ENCODE data around the gene TMPRSS7. TPM values are rescaled to one million over a fixed set of nuclear protein-coding genes. Genes with fewer than 3 reads are reported as not detected.

The TMPRSS7 gene
- polyA plus RNA-seq, 1 donor (not counting 4 experiments of a cell fraction or from before 2014, with no cell fraction given): 0.18 TPM

DNA sequence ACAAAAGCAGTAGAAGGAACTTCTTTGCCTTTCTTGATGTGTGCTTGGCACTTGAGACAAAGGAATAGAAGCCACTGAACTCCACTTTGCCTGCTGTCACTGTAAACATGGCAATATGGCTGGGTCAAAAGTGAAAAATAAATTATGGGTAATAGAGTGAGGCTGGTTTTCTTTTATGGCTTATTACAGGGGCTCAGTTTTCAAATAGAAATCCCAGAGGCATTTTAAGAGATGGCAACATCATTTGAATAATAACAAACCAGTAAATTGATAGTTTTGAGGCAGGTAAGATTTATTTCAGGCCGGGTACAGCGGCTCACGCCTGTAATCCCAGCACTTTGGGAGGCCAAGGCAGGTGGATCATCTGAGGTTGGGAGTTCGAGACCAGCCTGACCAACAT lies 54.4 kb downstream of the TMPRSS7 start:
- peaks cover 62% of the 10 kb centered on the region for H3K79me2 ChIP-seq (ENCODE audit: control insufficient read depth, insufficient read depth, low read length)
- no peak overlapping the region for H3K4me2 ChIP-seq (ENCODE audit: control insufficient read depth, extremely low read depth, insufficient read depth, low read depth, low read length)
- FAIRE-seq: no peak
- no peak overlapping the region for H3K4me3 ChIP-seq (ENCODE audit: control insufficient read depth in 2 of 3, extremely low read depth in 1 of 3, insufficient read depth in 2 of 3, low read depth in 1 of 3, low read length in 3 of 3)
- no peak for DNase-seq (ENCODE audit: low read depth, low spot score)
- peaks cover 3 to 7% of the 10 kb centered on the region in 2 experiments for H3K36me3 ChIP-seq (ENCODE audit: control insufficient read depth in 2 of 2, extremely low read depth in 1 of 2, insufficient read depth in 2 of 2, low read length in 2 of 2)
- no peak overlapping the region for H3K27ac ChIP-seq (ENCODE audit: control insufficient read depth, insufficient read depth, low read length)
- dilution Hi-C loops (cut with MboI; ENCODE audit: extremely low pct_ligation_motif_present, low sequenced_read_pairs): no loop called here
- H3K9ac ChIP-seq (ENCODE audit: control insufficient read depth, extremely low read depth, insufficient read depth, low read length): no peak overlapping the region
- H2AFZ ChIP-seq (ENCODE audit: control insufficient read depth, low read length): no peak overlapping the region
- no peak for TF ChIP-seq EZH2 (IDR thresholded peaks at IDR 0.05; ENCODE audit: low read length)
- TF ChIP-seq, protein P1, sequence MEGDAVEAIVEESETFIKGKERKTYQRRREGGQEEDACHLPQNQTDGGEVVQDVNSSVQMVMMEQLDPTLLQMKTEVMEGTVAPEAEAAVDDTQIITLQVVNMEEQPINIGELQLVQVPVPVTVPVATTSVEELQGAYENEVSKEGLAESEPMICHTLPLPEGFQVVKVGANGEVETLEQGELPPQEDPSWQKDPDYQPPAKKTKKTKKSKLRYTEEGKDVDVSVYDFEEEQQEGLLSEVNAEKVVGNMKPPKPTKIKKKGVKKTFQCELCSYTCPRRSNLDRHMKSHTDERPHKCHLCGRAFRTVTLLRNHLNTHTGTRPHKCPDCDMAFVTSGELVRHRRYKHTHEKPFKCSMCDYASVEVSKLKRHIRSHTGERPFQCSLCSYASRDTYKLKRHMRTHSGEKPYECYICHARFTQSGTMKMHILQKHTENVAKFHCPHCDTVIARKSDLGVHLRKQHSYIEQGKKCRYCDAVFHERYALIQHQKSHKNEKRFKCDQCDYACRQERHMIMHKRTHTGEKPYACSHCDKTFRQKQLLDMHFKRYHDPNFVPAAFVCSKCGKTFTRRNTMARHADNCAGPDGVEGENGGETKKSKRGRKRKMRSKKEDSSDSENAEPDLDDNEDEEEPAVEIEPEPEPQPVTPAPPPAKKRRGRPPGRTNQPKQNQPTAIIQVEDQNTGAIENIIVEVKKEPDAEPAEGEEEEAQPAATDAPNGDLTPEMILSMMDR (optimal IDR thresholded peaks at IDR 0.05 in 1 of 3, IDR thresholded peaks at IDR 0.05 in 1 of 3, conservative IDR thresholded peaks at IDR 0.05 in 1 of 3; ENCODE audit: extremely low read depth in 1 of 3, insufficient read depth in 2 of 3, low read length in 3 of 3): no peak
- H4K20me1 ChIP-seq (ENCODE audit: control insufficient read depth, extremely low read depth, insufficient read depth, low read length): peaks cover 7% of the 10 kb centered on the region
- no peaks in the 10 kb centered on the region for H3K9me3 ChIP-seq (ENCODE audit: control insufficient read depth, low read depth, low read length)
- no peaks in the 10 kb centered on the region for H3K27me3 ChIP-seq (ENCODE audit: control insufficient read depth, extremely low read depth, insufficient read depth, low read length)
- peaks cover 5% of the 10 kb centered on the region for H3K9me1 ChIP-seq (ENCODE audit: control insufficient read depth, extremely low read depth, insufficient read depth, low read length)
- peaks cover 28% of the 10 kb centered on the region for H3K4me1 ChIP-seq (ENCODE audit: control insufficient read depth, extremely low read depth, insufficient read depth, low read length)

DNA sequence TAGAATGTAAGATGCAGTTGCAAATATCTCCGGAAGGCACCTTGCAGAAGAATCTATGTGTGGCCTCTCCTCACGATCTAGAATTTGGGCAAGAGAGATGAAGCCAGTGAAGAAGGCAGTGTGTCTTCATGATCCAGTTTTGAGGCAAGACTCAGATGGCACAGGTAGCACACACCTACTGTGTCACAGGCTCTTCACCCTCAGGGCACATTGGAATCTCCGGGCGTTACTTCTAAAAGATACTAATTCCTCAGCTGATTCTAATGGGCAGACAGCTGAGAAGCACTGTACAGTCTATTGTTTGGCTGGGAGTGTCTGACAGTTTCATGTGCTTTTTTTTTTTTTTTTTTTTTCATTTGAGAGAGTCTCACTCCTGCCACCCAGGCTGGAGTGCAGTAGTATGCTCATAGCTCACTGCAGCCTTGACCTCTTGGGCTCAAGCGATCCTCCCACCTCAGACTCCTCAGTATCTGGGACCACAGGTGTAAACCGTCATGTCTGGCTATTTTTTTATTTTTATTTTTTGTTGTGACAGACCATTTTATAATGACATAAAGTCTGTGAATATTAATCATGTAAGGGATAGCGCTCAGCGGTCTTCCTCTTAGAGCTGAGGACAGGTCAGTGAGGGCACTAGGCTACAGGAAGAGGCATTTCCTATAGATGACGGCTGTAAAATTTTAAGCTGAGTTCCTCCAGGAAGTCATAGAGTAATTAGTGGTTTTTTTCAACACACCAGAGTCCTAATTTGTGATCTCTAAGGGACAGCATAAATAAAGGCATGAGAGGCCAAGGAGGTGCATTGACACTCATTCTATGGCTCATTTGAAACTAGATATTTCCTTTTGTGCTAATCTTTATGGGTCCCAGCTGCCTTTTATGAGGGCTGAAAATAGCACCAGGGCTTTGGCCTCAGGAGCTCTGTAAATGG lies 55.7 kb downstream of the TMPRSS7 start:
- no peak overlapping the region for H3K9ac ChIP-seq (ENCODE audit: control insufficient read depth, extremely low read depth, insufficient read depth, low read length)
- DNase-seq (ENCODE audit: low read depth, low spot score): no peak
- peak; percentile 63 for FAIRE-seq

More for the DNA sequence above, 55.7 kb downstream of the TMPRSS7 start:
- no peaks in the 10 kb centered on the region for H3K9me3 ChIP-seq (ENCODE audit: control insufficient read depth, low read depth, low read length)
- no peaks in the 10 kb centered on the region for H3K27me3 ChIP-seq (ENCODE audit: control insufficient read depth, extremely low read depth, insufficient read depth, low read length)
- dilution Hi-C loops (cut with MboI; ENCODE audit: extremely low pct_ligation_motif_present, low sequenced_read_pairs): no loop called here
- peaks cover 5% of the 10 kb centered on the region for H3K9me1 ChIP-seq (ENCODE audit: control insufficient read depth, extremely low read depth, insufficient read depth, low read length)
- H3K4me2 ChIP-seq (ENCODE audit: control insufficient read depth, extremely low read depth, insufficient read depth, low read depth, low read length): no peak overlapping the region
- no peak overlapping the region for H3K4me3 ChIP-seq (ENCODE audit: control insufficient read depth in 2 of 3, extremely low read depth in 1 of 3, insufficient read depth in 2 of 3, low read depth in 1 of 3, low read length in 3 of 3)
- H3K36me3 ChIP-seq (ENCODE audit: control insufficient read depth in 2 of 2, extremely low read depth in 1 of 2, insufficient read depth in 2 of 2, low read length in 2 of 2): peaks cover 5 to 12% of the 10 kb centered on the region in 2 experiments
- peaks cover 28% of the 10 kb centered on the region for H3K4me1 ChIP-seq (ENCODE audit: control insufficient read depth, extremely low read depth, insufficient read depth, low read length)
- H3K27ac ChIP-seq (ENCODE audit: control insufficient read depth, insufficient read depth, low read length): no peak overlapping the region
- TF ChIP-seq EZH2 (IDR thresholded peaks at IDR 0.05; ENCODE audit: low read length): no peak
- TF ChIP-seq, protein P1 (optimal IDR thresholded peaks at IDR 0.05 in 1 of 3, IDR thresholded peaks at IDR 0.05 in 1 of 3, conservative IDR thresholded peaks at IDR 0.05 in 1 of 3; ENCODE audit: extremely low read depth in 1 of 3, insufficient read depth in 2 of 3, low read length in 3 of 3): no peak
- H2AFZ ChIP-seq (ENCODE audit: control insufficient read depth, low read length): no peak overlapping the region
- H4K20me1 ChIP-seq (ENCODE audit: control insufficient read depth, extremely low read depth, insufficient read depth, low read length): peaks cover 7% of the 10 kb centered on the region
- H3K79me2 ChIP-seq (ENCODE audit: control insufficient read depth, insufficient read depth, low read length): peaks cover 63% of the 10 kb centered on the region
